Activated T-cell treated with anti-CD3 and anti-CD28 coated beads for 24 hours (primary cell): ENCODE measurements around the gene ZHX3.

ENCODE experiments used
- DNase-seq: peaks from one replicate; pipeline ENCODE4 v3.0.0-alpha.2; 2020; ENCODE audit warnings: low read depth

Gene ZHX3

GRCh38 chr20:41150664-41151063, 166.9 kb downstream of the ZHX3 start:
- no peak for DNase-seq

- no peak for DNase-seq
Observed at GRCh38 chr20:41148942-41149341, 168.6 kb downstream of the ZHX3 start.

DNA sequence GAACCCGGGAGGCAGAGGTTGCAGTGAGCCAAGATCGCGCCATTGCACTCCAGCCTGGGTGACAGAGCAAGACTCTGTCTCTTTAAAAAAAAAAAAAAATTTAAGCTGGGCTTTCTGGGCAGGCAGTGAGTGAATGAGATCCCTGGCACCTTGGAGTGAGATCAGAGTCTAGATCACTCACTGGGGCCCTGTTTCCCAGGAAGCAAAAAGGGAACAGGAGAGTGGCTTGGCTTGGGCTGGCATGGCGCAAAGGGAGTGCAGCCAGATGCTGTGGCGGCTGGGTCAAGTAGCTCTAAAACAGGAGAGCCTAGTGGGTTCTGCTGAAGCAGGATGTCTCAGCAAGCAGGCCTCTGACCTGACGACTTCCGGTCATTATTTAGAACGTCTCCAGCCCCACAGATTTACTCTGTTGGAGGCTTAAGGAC, 169.8 kb downstream of the ZHX3 start:
- no peak for DNase-seq

DNA sequence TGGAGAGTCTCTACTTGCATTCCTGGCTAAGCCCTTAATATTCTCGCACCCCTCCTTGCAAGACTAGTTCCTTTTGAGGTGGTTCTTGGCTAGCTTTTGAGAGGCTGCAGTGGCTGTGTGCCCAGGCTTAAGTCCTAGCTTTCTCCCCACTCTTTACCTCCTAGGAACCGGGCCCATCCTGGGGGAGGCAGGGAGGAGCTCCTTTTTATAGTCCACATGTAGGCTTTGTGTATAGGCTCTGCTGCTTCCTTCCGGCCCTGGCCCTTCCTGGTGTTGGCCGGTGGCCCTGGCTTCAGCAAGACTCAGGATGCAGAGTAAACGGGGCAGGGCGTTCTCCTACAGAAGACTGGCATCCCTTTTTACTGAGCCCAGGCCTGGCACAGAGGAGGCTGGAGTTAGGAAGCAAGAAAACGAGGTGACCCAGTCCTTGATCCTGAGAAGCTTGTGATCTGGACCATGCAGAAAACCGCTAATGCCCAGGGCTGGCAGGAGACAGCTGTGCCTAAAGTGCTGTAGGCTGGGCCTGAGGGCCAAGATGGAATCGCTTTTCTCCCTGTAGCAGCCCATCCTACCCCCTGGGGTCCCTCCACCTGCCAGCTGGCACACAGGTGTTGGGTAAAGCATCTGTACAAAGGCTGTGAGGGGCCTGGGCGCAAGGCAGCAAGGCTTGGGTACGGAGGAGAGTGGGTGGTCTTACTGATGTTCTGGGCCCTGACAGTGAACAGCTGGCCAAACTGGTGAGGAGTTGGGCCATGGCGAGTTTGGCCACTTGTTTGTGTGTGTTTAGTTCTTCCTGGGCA, 171.5 kb downstream of the ZHX3 start:
- DNase-seq: no peak

- DNase-seq: no peak
Observed at GRCh38 chr20:41145317-41145716, 172.2 kb downstream of the ZHX3 start.

- no peak for DNase-seq
Observed at GRCh38 chr20:41143354-41143753, 174.2 kb downstream of the ZHX3 start.

GRCh38 chr20:41142919-41143318, 174.6 kb downstream of the ZHX3 start:
- DNase-seq: no peak

DNA sequence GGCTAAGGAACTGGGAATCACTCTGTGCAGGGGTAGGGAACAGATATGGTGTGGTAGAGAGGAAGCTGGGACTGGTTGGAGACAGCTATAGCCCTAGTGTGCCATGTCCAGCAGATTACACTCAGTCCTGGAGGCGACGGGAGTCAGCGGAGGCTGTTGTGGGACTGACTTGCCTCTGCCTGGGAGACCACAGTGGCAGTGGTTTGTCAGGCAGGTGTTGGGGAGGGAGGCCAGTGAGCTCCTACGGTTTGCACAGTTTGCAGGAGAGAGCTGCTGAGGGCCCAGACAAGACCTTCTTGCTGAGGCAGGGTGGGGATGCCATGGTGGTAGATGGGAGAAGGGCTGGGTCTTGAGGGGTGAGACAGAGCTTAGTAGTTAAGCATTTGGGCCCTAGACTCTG, 175.3 kb downstream of the ZHX3 start:
- no peak for DNase-seq

DNA sequence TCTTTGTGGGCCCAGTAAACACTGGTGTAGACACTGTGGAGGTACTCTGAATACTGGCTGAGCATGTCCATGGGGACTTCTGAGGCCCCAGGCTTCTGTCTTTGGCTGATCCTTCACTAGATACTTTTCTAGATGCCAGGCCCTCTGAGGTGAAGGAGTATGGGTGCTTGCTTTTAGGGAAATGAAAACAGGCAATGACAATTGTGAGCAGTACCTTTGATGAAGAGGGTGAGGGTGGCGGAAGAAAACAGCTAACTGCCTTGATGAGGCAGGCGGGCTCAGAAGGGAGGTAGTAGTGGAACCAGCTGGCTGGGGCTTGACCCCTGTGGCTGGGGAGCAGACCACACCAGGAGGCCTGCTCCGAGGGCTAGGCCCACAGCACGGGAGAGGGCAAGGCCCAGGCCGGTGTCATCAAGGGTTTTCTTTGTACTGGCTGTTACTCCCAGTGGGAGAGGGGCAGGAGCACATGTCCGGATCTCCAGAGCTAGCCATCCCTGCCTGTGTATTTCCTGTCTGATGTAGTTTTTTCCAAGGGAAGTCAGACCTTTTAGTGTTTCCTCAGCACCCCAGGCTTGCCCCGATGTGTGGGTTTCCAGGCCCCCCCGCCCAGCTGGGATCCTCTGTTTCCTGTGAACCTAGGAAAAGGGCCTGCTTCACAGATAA, 176.2 kb downstream of the ZHX3 start:
- DNase-seq: no peak

- no peak for DNase-seq
Observed at GRCh38 chr20:41140226-41141133, 177.1 kb downstream of the ZHX3 start.

GRCh38 chr20:41139227-41140093, 178.1 kb downstream of the ZHX3 start:
- DNase-seq: no peak

- DNase-seq: no peak
Observed at GRCh38 chr20:41138475-41139226, 178.9 kb downstream of the ZHX3 start.

DNA sequence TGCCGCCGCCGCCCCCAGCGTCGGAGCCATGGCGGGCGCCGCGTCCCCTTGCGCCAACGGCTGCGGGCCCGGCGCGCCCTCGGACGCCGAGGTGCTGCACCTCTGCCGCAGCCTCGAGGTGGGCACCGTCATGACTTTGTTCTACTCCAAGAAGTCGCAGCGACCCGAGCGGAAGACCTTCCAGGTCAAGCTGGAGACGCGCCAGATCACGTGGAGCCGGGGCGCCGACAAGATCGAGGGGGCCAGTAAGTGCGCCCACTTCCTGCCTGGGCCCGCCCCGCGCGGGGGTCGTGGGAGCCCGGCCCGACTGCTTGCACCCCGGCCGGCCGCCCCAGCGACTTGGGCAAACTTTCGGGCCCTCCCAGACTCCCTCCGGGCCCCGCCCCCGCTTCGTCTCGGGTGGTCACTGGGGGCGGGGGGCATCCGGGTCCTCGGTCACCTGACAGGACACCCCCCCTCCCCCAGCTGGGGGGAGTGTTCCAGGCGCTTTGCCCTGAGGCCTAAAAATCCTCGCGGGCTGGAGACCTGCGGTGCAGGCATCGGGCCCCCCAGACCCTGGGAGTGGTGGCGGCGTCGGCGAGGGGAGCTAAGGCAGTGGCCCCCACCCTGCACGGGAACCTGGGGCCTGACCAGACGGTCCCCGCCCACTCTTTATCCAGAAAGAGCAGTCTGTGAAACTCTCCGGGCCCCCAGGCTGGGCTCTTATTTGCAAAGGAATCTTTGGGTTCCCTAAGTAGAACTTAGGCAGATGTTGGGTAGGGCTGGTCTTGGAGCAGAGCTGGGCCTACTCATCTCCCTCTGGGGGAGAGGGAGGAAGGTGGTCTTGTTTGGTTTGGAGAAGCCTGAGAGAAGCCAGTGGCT, 179.7 kb downstream of the ZHX3 start:
- peak; percentile 45 for DNase-seq

- peak; percentile 77 for DNase-seq
Observed at GRCh38 chr20:41136680-41137613, 180.6 kb downstream of the ZHX3 start, which contains the start of gene PLCG1. Gene PLCG1 (plus strand): TSS chr20:41137543. CDS start chr20:41137642, 99 bp downstream.

GRCh38 chr20:41135888-41136679, 181.4 kb downstream of the ZHX3 start:
- DNase-seq: no peak

- peak; percentile 43 for DNase-seq
Observed at GRCh38 chr20:41135187-41135887, 182.2 kb downstream of the ZHX3 start.
